ENCODE measurements around the gene AKAP13. TPM values are rescaled to one million over a fixed set of nuclear protein-coding genes. Genes with fewer than 3 reads are reported as not detected.

The AKAP13 gene
- total RNA-seq, 3 donors from 2014 or later = 198 to 331 (median 259) TPM

DNA sequence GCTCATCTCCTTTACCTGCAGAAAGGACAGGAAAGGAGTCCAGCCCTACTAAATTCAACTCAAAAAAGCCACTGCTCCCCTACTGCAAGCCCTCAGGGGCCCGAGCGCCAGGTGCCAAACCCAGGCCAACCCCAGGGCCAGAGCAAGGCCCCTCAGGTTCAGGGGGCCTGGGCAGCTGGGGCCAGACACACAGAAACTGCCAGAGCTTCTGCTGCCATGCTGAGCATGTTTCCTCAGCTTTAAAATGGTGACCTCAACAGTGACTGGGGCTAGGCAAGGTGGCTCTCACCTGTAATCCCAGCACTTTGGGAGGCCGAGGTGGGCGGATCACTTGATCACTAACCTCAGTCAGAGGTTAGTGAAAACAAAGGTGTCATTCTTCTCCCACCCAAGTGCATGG, 375.5 kb downstream of the AKAP13 start:
- no peaks in the 10 kb centered on the region for H3K36me3 ChIP-seq
- peak overlapping the region; percentile 69 to 77 for H3K27ac ChIP-seq
- intact Hi-C loops (cut with DNase I; ENCODE audit: low total_unique reads) = no loop called here
- H3K27me3 ChIP-seq = no peaks in the 10 kb centered on the region
- peak in 1 of 2 donors; percentile 17 for DNase-seq (ENCODE audit: low spot score in 2 of 2)
- no peak overlapping the region for H3K4me3 ChIP-seq
- no peak for TF ChIP-seq POLR2AphosphoS5 (IDR thresholded peaks at IDR 0.05)
- no peak for TF ChIP-seq POLR2A (IDR thresholded peaks at IDR 0.05)
- TF ChIP-seq, protein P1, sequence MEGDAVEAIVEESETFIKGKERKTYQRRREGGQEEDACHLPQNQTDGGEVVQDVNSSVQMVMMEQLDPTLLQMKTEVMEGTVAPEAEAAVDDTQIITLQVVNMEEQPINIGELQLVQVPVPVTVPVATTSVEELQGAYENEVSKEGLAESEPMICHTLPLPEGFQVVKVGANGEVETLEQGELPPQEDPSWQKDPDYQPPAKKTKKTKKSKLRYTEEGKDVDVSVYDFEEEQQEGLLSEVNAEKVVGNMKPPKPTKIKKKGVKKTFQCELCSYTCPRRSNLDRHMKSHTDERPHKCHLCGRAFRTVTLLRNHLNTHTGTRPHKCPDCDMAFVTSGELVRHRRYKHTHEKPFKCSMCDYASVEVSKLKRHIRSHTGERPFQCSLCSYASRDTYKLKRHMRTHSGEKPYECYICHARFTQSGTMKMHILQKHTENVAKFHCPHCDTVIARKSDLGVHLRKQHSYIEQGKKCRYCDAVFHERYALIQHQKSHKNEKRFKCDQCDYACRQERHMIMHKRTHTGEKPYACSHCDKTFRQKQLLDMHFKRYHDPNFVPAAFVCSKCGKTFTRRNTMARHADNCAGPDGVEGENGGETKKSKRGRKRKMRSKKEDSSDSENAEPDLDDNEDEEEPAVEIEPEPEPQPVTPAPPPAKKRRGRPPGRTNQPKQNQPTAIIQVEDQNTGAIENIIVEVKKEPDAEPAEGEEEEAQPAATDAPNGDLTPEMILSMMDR (IDR thresholded peaks at IDR 0.05) = no peak
- H3K4me1 ChIP-seq = peaks cover 12 to 16% of the 10 kb centered on the region in 2 donors
- no peaks in the 10 kb centered on the region for H3K9me3 ChIP-seq

DNA sequence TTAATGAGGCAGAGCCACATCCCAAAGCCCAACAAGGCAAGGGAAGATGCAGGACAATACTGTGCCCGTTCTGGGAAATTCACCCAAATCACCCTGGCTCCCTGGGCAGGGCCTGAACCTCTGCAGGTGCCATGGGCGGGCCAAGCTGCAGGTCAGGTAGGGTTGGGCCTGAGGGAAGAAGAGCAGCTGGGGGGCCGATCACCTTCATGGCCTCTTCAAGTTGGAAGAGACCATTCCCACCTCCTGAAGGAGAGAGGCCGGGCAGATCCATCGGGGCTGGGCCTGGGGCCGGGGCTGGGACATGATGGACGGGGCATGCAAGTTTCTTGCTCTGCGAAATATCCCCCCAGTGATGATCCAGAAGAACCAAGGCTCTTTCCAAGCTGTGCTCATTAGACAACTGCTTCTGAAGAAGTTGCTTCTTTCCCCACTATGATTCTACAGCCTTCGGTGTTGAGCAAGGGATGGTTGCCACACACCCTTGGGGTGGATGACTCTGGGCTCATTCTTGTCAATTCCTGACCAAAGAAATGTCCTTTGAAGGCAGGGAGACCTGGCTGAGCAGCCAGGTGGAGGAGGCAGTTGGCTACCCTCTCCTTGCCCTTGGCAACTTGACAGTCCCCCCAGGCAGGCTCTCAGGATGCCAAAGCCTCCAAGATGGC, 376.1 kb downstream of the AKAP13 start:
- intact Hi-C loops (cut with DNase I; ENCODE audit: low total_unique reads) = no loop called here
- DNase-seq (ENCODE audit: low spot score in 2 of 2) = peak; percentile 51 to 81
- Histone ChIP-seq H3K9me3 (no peaks in the 10 kb centered on the region), H3K4me1 (peaks cover 6 to 10% of the 10 kb centered on the region in 2 donors), H3K4me3 (no peak overlapping the region), H3K27me3 (no peaks in the 10 kb centered on the region), H3K27ac (peak overlapping the region; percentile 69 to 77), H3K36me3 (no peaks in the 10 kb centered on the region)
- peak in 2 of 3 donors; percentile 43 to 46 for TF ChIP-seq POLR2AphosphoS5 (IDR thresholded peaks at IDR 0.05)
- no peak for TF ChIP-seq POLR2A (IDR thresholded peaks at IDR 0.05)

DNA sequence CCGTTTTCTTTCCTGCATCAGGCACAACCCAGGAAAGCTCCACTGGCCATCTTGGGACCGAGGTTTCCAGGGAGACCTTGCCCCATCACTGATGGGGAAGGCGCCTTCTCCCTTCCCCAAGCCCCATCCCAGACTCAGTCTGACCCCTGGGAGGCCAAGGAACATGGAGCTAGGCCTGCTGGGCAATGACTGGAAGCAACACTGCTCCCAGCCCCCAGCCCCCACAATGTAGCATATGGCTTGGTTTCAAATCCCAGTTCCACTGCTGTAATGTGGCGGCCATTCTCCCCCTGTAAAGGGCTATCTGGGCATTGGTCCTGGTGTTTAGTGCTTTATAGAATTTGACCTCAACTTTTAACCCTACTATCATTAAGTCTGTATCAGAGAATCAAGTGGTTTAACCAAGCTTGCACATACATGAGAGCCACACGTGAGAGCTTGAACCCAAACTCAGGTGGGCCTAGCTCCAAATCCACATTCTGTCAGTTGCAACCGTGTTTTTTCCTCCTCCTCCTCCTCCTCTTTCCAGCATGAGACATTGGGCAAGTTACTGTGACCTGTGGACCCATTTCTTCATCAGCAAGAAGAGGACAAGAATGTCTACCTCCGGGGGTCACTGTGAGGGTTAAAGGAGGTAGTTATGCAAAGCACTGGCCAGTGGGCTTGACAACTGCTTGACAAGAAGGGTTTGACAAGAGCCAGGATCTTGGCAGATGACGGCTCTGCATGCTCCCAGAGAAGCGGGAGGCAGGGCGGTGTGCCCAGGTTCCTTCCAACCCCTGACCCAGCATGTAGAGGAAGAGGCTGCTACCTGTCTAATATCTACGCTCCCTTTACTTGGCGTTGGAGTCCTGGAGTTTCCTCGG, 376.9 kb downstream of the AKAP13 start:
- Histone ChIP-seq H3K27ac (peak overlapping the region; percentile 69 to 77), H3K4me1 (peaks cover 0 to 5% of the 10 kb centered on the region in 2 donors), H3K9me3 (no peaks in the 10 kb centered on the region), H3K4me3 (no peak overlapping the region), H3K27me3 (no peaks in the 10 kb centered on the region), H3K36me3 (no peaks in the 10 kb centered on the region)
- intact Hi-C loops (cut with DNase I; ENCODE audit: low total_unique reads) = no loop called here
- TF ChIP-seq POLR2A (IDR thresholded peaks at IDR 0.05) = no peak
- no peak for TF ChIP-seq POLR2AphosphoS5 (IDR thresholded peaks at IDR 0.05)
- TF ChIP-seq, protein P1 (IDR thresholded peaks at IDR 0.05) = no peak
- peak in 1 of 2 donors; percentile 0 for DNase-seq (ENCODE audit: low spot score in 2 of 2)

DNA sequence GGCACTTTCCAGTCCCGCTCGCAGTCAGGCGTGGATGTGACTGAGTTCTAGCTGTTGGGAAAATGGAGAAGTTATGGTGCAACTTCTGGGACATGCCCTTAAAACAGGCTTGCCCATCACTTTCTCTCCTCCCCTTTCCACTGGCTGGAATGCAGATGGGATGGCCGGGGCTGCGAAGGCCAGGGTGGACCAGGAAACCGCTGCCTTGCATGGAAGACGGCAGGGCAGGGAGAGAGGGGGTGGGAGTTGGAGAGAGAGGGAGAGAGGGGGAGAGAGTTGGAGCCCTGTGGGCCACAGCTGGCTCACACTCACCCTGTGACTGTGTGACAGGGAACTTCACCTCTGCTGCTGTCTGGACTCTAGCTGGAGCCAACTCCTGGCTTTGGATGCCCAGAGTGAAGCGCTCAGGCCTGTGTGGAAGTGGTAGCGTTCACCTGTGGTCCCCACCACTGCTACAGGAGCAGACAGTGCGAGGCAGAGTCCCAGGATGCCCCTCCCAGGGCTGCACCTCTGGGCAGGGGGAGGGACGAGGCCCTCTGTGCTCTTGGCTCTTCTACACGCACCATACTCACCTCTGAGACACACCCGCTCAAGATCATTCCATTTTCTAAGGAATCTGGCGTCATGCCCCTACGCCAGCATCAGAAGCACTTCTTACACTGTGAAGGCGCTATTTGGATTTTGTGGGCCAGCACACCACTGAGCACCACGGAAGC, 377.7 kb downstream of the AKAP13 start:
- no peaks in the 10 kb centered on the region for H3K36me3 ChIP-seq
- H3K27me3 ChIP-seq = no peaks in the 10 kb centered on the region
- DNase-seq (ENCODE audit: low spot score in 2 of 2) = no peak
- H3K9me3 ChIP-seq = no peaks in the 10 kb centered on the region
- no peak for TF ChIP-seq POLR2A (IDR thresholded peaks at IDR 0.05)
- TF ChIP-seq POLR2AphosphoS5 (IDR thresholded peaks at IDR 0.05) = no peak
- TF ChIP-seq, protein P1 (IDR thresholded peaks at IDR 0.05) = no peak
- no peak overlapping the region for H3K4me3 ChIP-seq
- no peaks in the 10 kb centered on the region for H3K4me1 ChIP-seq
- intact Hi-C loops (cut with DNase I; ENCODE audit: low total_unique reads) = no loop called here
- peak overlapping the region; percentile 4 to 40 for H3K27ac ChIP-seq

DNA sequence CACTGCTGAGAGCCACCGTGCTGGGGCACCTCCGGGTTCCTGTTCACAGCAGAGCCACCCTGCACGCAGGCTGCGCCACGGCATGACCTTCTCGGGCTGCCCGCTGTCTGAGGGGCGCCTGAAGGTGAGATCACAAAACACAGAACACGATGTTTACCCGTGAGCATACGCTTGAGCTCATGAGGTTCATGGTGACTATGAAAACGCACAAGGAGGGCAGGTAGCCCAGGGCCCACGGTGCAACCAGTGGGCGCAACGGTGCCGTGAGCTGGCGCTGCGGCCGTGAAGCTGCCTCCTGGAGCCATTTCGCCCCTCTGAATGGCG, 378.2 kb downstream of the AKAP13 start:
- Histone ChIP-seq H3K27me3 (no peaks in the 10 kb centered on the region), H3K27ac (no peak overlapping the region), H3K4me1 (no peaks in the 10 kb centered on the region), H3K36me3 (no peaks in the 10 kb centered on the region), H3K4me3 (no peak overlapping the region), H3K9me3 (no peaks in the 10 kb centered on the region)
- TF ChIP-seq POLR2A (IDR thresholded peaks at IDR 0.05) (no peak), POLR2AphosphoS5 (IDR thresholded peaks at IDR 0.05) (no peak)
- TF ChIP-seq, protein P1 (IDR thresholded peaks at IDR 0.05) = no peak
- intact Hi-C loops (cut with DNase I; ENCODE audit: low total_unique reads) = no loop called here
- no peak for DNase-seq (ENCODE audit: low spot score in 2 of 2)

Data from breast epithelium (tissue), 4 donors.